NCI-H510A treated with DMSO at 0.1 percent for 48 hours (cell line): Measurements from ENCODE around the gene GPR42.
"Not testable (repeated sequence)": the region's sequence is repeated elsewhere in the genome, so short reads cannot be mapped to it uniquely, and the experiment has no call there.

Experiments
- DNase-seq: peaks from one replicate; lab custom pipeline; 2025; lab: John Stamatoyannopoulos, UW

GPR42 gene

GRCh38 chr19:35363711-35364425, 7.0 kb upstream of the GPR42 start:
- no peak for DNase-seq

GRCh38 chr19:35365303-35365702, 5.6 kb upstream of the GPR42 start:
- DNase-seq = no peak

GRCh38 chr19:35368378-35368777, 2.5 kb upstream of the GPR42 start:
- DNase-seq = no peak

GRCh38 chr19:35369522-35369921, 1.3 kb upstream of the GPR42 start:
- no peak for DNase-seq

GRCh38 chr19:35373492-35373891, 2.6 kb downstream of the GPR42 start:
- DNase-seq = no peak

- not testable (repeated sequence) for DNase-seq
Observed at GRCh38 chr19:35374031-35374430, 3.2 kb downstream of the GPR42 start.

GRCh38 chr19:35375505-35376307, 4.8 kb downstream of the GPR42 start:
- no peak for DNase-seq

- no peak for DNase-seq
Observed at GRCh38 chr19:35377656-35378055, 6.8 kb downstream of the GPR42 start.

- no peak for DNase-seq
Observed at GRCh38 chr19:35378356-35378755, 7.5 kb downstream of the GPR42 start.

GRCh38 chr19:35379545-35379944, 8.7 kb downstream of the GPR42 start:
- DNase-seq = not testable (repeated sequence)

- no peak for DNase-seq
Observed at GRCh38 chr19:35379992-35380391, 9.1 kb downstream of the GPR42 start.

- no peak for DNase-seq
Observed at GRCh38 chr19:35380450-35381124, 9.7 kb downstream of the GPR42 start.

- no peak for DNase-seq
Observed at GRCh38 chr19:35381318-35381717, 10.4 kb downstream of the GPR42 start.

- DNase-seq = no peak
Observed at GRCh38 chr19:35381926-35382325, 11.1 kb downstream of the GPR42 start.

- DNase-seq = no peak
Observed at GRCh38 chr19:35383536-35383935, 12.7 kb downstream of the GPR42 start.

GRCh38 chr19:35388277-35389054, 17.6 kb downstream of the GPR42 start:
- no peak for DNase-seq

GRCh38 chr19:35389192-35389861, 18.5 kb downstream of the GPR42 start:
- DNase-seq = no peak

- no peak for DNase-seq
Observed at GRCh38 chr19:35392742-35393715, 22.2 kb downstream of the GPR42 start.

GRCh38 chr19:35395382-35396199, 24.7 kb downstream of the GPR42 start:
- DNase-seq = no peak
